Panc1 (cell line): ENCODE data around the gene TMPRSS6. TPM values are rescaled to one million over a fixed set of nuclear protein-coding genes. Genes with fewer than 3 reads are reported as not detected.

Source experiments
- ATAC-seq: fragments of 200-7000 bp; cut with Tn5 transposase; 2 replicates; pipeline ENCODE4 v1.9.1; 2020; ENCODE audit warnings: mild to moderate bottlenecking, moderate library complexity
- BruUV-seq: library from RNA; stranded (reverse); fragments of 400-500 nt; replicated peaks from 2 replicates; lab custom pipeline; 2021; lab: Mats Ljungman, UMichigan
- CTCF ChIA-PET: fragments of 300-600 bp; sonication (Branson Sonifier 250); formaldehyde crosslinking; loops from one replicate; lab custom pipeline; 2022; ENCODE audit warnings: antibody characterized with exemption; lab: Charles Lee
- POLR2A ChIA-PET: fragments of 300-600 bp; sonication (Branson Sonifier 250); formaldehyde crosslinking; loops from one replicate; lab custom pipeline; 2022; ENCODE audit warnings: antibody characterized with exemption; lab: Charles Lee
- DNase-seq: peaks from one replicate; pipeline ENCODE4 v3.0.0-alpha.2; 2010; ENCODE audit warnings: low read depth, low spot score
- H3K27ac ChIP-seq: 2 replicates; pipeline ENCODE4 v1.5.1; 2011; ENCODE audit warnings: mild to moderate bottlenecking, low read length, inconsistent platforms
- H3K27me3 ChIP-seq: fragments of 200-500 bp; sonication (Bioruptor generic); 2 replicates; pipeline ENCODE4 v1.6.0; 2014; ENCODE audit warnings: low read length, inconsistent platforms; ENCODE audit not compliant: control insufficient read depth, insufficient read depth
- H3K36me3 ChIP-seq: fragments of 200-500 bp; sonication (Bioruptor generic); 2 replicates; pipeline ENCODE4 v1.5.1; 2014; ENCODE audit warnings: inconsistent platforms, mild to moderate bottlenecking, low read length, moderate library complexity; ENCODE audit not compliant: control insufficient read depth, insufficient read depth
- H3K4me1 ChIP-seq: 2 replicates; pipeline ENCODE4 v1.5.1; 2011; ENCODE audit warnings: inconsistent platforms, mild to moderate bottlenecking, low read length, moderate library complexity; ENCODE audit not compliant: control insufficient read depth, insufficient read depth
- H3K4me3 ChIP-seq, 2 experiments: 2 replicates each; pipeline ENCODE4 v1.5.1; 2011 to 2012; ENCODE audit warnings: low read depth in 2 of 2, low read length in 2 of 2, mild to moderate bottlenecking in 2 of 2, inconsistent platforms in 1 of 2, moderate library complexity in 1 of 2
- H3K9me3 ChIP-seq: fragments of 200-500 bp; sonication (Bioruptor generic); 2 replicates; pipeline ENCODE4 v1.5.1; 2014; ENCODE audit warnings: low read depth, mild to moderate bottlenecking, inconsistent platforms, low read length, moderate library complexity; ENCODE audit not compliant: control insufficient read depth, insufficient read depth
- POLR2AphosphoS5 ChIP-seq: IDR thresholded peaks from 2 replicates; pipeline ENCODE4 v1.6.1; 2012; ENCODE audit warnings: mild to moderate bottlenecking, low read depth, low read length, moderate library complexity
- SIN3A ChIP-seq: IDR thresholded peaks from 2 replicates; pipeline ENCODE4 v1.6.1; 2012; ENCODE audit warnings: low read depth, mild to moderate bottlenecking, low read length, moderate library complexity, borderline replicate concordance; ENCODE audit not compliant: insufficient read depth
- TCF7L2 ChIP-seq: IDR thresholded peaks from 2 replicates; pipeline ENCODE4 v1.6.1; 2011; ENCODE audit warnings: mild to moderate bottlenecking, low read depth, low read length, inconsistent platforms
- in situ Hi-C: cut with HindIII; loops from 2 replicates; pipeline ENCODE4 v1.10.0; 2016; ENCODE audit warnings: low sequenced_read_pairs, low pct_unique_long_range_greater_than_20kb
- intact Hi-C: fragments of 100-400 bp; cut with micrococcal nuclease; formaldehyde crosslinking; loops from one replicate; pipeline ENCODE4 v1.10.0; 2022; ENCODE audit not compliant: unreplicated experiment
- total RNA-seq: library from RNA; stranded (reverse); gene quantifications from one replicate; pipeline ENCODE4 v1.2.1, GENCODE V29; 2021; ENCODE audit not compliant: unreplicated experiment
- TF ChIP-seq, protein P1 (sequence below): fragments of 450-650 bp; IDR thresholded peaks from 2 replicates; pipeline ENCODE4 v1.5.1; 2017; ENCODE audit warnings: mild to moderate bottlenecking
- TF ChIP-seq, protein P2 (sequence below), 2 experiments: IDR thresholded peaks; 2 replicates each; pipeline ENCODE4 v1.6.1; 2011 to 2012; ENCODE audit warnings: low read depth in 2 of 2, control low read depth in 1 of 2, low read length in 1 of 2, mild to moderate bottlenecking in 1 of 2, moderate library complexity in 1 of 2; ENCODE audit not compliant: insufficient read depth in 1 of 2

The TMPRSS6 gene
- total RNA-seq, 1 experiment from 2014 or later, result not detected

DNA sequence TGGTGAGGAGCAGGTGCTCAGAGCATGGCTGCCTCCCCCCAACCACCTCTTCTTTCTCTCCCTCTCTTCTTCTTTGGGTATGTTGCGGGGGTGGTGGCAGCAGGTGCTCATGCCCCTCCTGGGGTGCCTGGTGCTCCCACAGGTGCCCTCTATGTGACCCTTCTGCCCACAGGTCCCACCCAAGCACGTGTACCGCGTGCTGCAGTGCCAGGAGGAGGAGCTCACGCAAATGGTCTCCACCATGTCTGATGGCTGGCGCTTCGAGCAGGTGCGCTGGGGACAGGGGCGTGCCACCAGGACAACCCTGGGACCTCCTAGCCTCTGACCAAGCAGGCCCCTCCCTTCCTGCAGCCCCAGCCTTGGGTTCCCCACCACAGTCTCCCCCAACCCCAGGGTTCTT is 52.3 kb downstream of the TMPRSS6 start:
- H3K27me3 ChIP-seq, result no peaks in the 10 kb centered on the region
- no peaks in the 10 kb centered on the region for H3K9me3 ChIP-seq
- ChIA-PET POLR2A (no interaction called here), CTCF (no interaction called here)
- no peak overlapping the region for H3K4me3 ChIP-seq
- H3K36me3 ChIP-seq, result no peaks in the 10 kb centered on the region
- intact Hi-C loops, result no loop called here
- no peak overlapping the region for H3K27ac ChIP-seq
- DNase-seq, result no peak
- BruUV-seq, result no TSS peak
- no peaks in the 10 kb centered on the region for H3K4me1 ChIP-seq
- TF ChIP-seq SIN3A (no peak), TCF7L2 (no peak), POLR2AphosphoS5 (no peak)
- TF ChIP-seq, protein P1, sequence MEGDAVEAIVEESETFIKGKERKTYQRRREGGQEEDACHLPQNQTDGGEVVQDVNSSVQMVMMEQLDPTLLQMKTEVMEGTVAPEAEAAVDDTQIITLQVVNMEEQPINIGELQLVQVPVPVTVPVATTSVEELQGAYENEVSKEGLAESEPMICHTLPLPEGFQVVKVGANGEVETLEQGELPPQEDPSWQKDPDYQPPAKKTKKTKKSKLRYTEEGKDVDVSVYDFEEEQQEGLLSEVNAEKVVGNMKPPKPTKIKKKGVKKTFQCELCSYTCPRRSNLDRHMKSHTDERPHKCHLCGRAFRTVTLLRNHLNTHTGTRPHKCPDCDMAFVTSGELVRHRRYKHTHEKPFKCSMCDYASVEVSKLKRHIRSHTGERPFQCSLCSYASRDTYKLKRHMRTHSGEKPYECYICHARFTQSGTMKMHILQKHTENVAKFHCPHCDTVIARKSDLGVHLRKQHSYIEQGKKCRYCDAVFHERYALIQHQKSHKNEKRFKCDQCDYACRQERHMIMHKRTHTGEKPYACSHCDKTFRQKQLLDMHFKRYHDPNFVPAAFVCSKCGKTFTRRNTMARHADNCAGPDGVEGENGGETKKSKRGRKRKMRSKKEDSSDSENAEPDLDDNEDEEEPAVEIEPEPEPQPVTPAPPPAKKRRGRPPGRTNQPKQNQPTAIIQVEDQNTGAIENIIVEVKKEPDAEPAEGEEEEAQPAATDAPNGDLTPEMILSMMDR, result no peak
- TF ChIP-seq, protein P2, sequence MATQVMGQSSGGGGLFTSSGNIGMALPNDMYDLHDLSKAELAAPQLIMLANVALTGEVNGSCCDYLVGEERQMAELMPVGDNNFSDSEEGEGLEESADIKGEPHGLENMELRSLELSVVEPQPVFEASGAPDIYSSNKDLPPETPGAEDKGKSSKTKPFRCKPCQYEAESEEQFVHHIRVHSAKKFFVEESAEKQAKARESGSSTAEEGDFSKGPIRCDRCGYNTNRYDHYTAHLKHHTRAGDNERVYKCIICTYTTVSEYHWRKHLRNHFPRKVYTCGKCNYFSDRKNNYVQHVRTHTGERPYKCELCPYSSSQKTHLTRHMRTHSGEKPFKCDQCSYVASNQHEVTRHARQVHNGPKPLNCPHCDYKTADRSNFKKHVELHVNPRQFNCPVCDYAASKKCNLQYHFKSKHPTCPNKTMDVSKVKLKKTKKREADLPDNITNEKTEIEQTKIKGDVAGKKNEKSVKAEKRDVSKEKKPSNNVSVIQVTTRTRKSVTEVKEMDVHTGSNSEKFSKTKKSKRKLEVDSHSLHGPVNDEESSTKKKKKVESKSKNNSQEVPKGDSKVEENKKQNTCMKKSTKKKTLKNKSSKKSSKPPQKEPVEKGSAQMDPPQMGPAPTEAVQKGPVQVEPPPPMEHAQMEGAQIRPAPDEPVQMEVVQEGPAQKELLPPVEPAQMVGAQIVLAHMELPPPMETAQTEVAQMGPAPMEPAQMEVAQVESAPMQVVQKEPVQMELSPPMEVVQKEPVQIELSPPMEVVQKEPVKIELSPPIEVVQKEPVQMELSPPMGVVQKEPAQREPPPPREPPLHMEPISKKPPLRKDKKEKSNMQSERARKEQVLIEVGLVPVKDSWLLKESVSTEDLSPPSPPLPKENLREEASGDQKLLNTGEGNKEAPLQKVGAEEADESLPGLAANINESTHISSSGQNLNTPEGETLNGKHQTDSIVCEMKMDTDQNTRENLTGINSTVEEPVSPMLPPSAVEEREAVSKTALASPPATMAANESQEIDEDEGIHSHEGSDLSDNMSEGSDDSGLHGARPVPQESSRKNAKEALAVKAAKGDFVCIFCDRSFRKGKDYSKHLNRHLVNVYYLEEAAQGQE (IDR thresholded peaks at IDR 0.05; ENCODE audit: insufficient read depth in 1 of 2, low read depth in 2 of 2, low read length in 1 of 2), result no peak
- in situ Hi-C loops, result no loop called here
- no peak for ATAC-seq

DNA sequence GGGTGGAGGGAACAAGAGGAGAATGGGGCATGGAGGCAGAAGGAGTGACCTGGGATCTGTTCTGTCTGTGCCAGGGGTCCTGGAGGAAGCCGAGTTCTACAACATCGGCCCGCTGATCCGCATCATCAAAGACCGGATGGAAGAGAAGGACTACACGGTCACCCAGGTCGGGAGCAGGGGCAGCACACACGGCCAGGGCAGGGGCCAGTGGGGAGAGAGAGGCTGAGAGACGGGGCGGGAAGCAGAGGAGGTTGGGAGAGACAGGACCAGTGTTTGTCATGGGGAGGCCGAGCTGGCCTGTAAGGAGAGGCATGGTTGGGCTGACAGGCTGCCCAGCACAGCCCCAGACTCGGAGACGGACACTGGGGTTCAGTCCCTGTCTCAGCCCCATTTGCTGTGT is 53.3 kb downstream of the TMPRSS6 start:
- TF ChIP-seq POLR2AphosphoS5, result no peak
- no peak for TF ChIP-seq SIN3A
- TF ChIP-seq, protein P1, result no peak
- TF ChIP-seq, protein P2 (IDR thresholded peaks at IDR 0.05; ENCODE audit: insufficient read depth in 1 of 2, low read depth in 2 of 2, low read length in 1 of 2), result no peak
- TF ChIP-seq TCF7L2, result no peak
- H3K36me3 ChIP-seq, result no peaks in the 10 kb centered on the region; the same call in 1 of the 2 replicates
- no peak overlapping the region for H3K4me3 ChIP-seq
- no peak overlapping the region for H3K27ac ChIP-seq
- ATAC-seq (no peak), DNase-seq (no peak)
- intact Hi-C loops (no loop called here), in situ Hi-C loops (no loop called here)
- no peaks in the 10 kb centered on the region for H3K27me3 ChIP-seq
- ChIA-PET CTCF (interaction anchor here (0.6 kb wide), 1 partner anchor 13 kb away, joined by 3 read pairs; no protein-coding TSS in a partner anchor), POLR2A (no interaction called here)
- no peaks in the 10 kb centered on the region for H3K4me1 ChIP-seq
- no peaks in the 10 kb centered on the region for H3K9me3 ChIP-seq
- BruUV-seq, result no TSS peak
